ENCODE data around the gene PGA3. TPM values are rescaled to one million over a fixed set of nuclear protein-coding genes. Genes with fewer than 3 reads are reported as not detected.
A peak's percentile ranks its signal among the peaks of the same experiment; 100 is the strongest.

The PGA3 gene
- total RNA-seq, 2 donors from 2014 or later, result not detected

GRCh38 chr11:61181489-61181888, 21.8 kb upstream of the PGA3 start:
- H3K36me3 ChIP-seq (ENCODE audit: control insufficient read depth, insufficient read depth, low read length), result no peaks in the 10 kb centered on the region
- no peak overlapping the region for H3K27ac ChIP-seq (ENCODE audit: low read depth, low read length)
- Mint-ChIP-seq H3K27me3 (ENCODE audit: insufficient read depth) (peaks cover 7% of the 10 kb centered on the region), H3K36me3 (ENCODE audit: low read depth) (no peaks in the 10 kb centered on the region), H3K4me3 (no peak overlapping the region), H3K4me1 (no peaks in the 10 kb centered on the region), H3K27ac (no peak overlapping the region), H3K9me3 (no peaks in the 10 kb centered on the region)
- TF ChIP-seq CTCF (conservative IDR thresholded peaks at IDR 0.05), result no peak
- no peaks in the 10 kb centered on the region for H3K27me3 ChIP-seq (ENCODE audit: control insufficient read depth, insufficient read depth, low read length, poor library complexity, severe bottlenecking)
- no peaks in the 10 kb centered on the region for H3K4me1 ChIP-seq (ENCODE audit: control insufficient read depth, insufficient read depth, low read length)
- H3K9me3 ChIP-seq (ENCODE audit: control insufficient read depth, low read length), result no peaks in the 10 kb centered on the region
- no peak overlapping the region for H3K4me3 ChIP-seq (ENCODE audit: low read length)
- no peak overlapping the region for H3K9ac ChIP-seq (ENCODE audit: extremely low read depth, low read length, poor library complexity, severe bottlenecking)
- 90 to 100% methylated on average over 3 to 4 of the region's 4 CpGs for WGBS, 2 experiments (ENCODE audit: insufficient coverage in 1 of 2, insufficient read length in 1 of 2)
- no peak for DNase-seq

- no peak for DNase-seq
- no peak overlapping the region for H3K4me3 Mint-ChIP-seq
- 84 to 90% methylated on average over 3 to 4 of the region's 4 CpGs for WGBS, 2 experiments (ENCODE audit: insufficient coverage in 1 of 2, insufficient read length in 1 of 2)
These were observed 19.7 kb upstream of the PGA3 start for GRCh38 chr11:61183645-61184044.

GRCh38 chr11:61186504-61186903, 16.8 kb upstream of the PGA3 start:
- H3K36me3 Mint-ChIP-seq (ENCODE audit: low read depth), result no peaks in the 10 kb centered on the region
- no peaks in the 10 kb centered on the region for H3K9me3 Mint-ChIP-seq

More at GRCh38 chr11:61183645-61184044, 19.7 kb upstream of the PGA3 start:
- no peaks in the 10 kb centered on the region for H3K27me3 ChIP-seq (ENCODE audit: control insufficient read depth, insufficient read depth, low read length, poor library complexity, severe bottlenecking)
- Mint-ChIP-seq H3K9me3 (no peaks in the 10 kb centered on the region), H3K27ac (no peak overlapping the region), H3K36me3 (ENCODE audit: low read depth) (no peaks in the 10 kb centered on the region), H3K27me3 (ENCODE audit: insufficient read depth) (peaks cover 3% of the 10 kb centered on the region), H3K4me1 (peaks cover 2% of the 10 kb centered on the region)
- H3K9ac ChIP-seq (ENCODE audit: extremely low read depth, low read length, poor library complexity, severe bottlenecking), result no peak overlapping the region
- no peak overlapping the region for H3K4me3 ChIP-seq (ENCODE audit: low read length)
- no peaks in the 10 kb centered on the region for H3K36me3 ChIP-seq (ENCODE audit: control insufficient read depth, insufficient read depth, low read length)
- H3K9me3 ChIP-seq (ENCODE audit: control insufficient read depth, low read length), result no peaks in the 10 kb centered on the region
- TF ChIP-seq CTCF (conservative IDR thresholded peaks at IDR 0.05), result peak; percentile 55
- H3K27ac ChIP-seq (ENCODE audit: low read depth, low read length), result no peak overlapping the region
- H3K4me1 ChIP-seq (ENCODE audit: control insufficient read depth, insufficient read depth, low read length), result no peaks in the 10 kb centered on the region

More at GRCh38 chr11:61186504-61186903, 16.8 kb upstream of the PGA3 start:
- WGBS, 2 experiments (ENCODE audit: insufficient coverage in 1 of 2, insufficient read length in 1 of 2), result 90 to 94% methylated on average over 4 to 8 of the region's 8 CpGs
- H3K27ac Mint-ChIP-seq, result no peak overlapping the region
- H3K4me1 Mint-ChIP-seq, result peaks cover 2% of the 10 kb centered on the region
- no peak overlapping the region for H3K4me3 Mint-ChIP-seq
- Histone ChIP-seq H3K9ac (ENCODE audit: extremely low read depth, low read length, poor library complexity, severe bottlenecking) (no peak overlapping the region), H3K4me1 (ENCODE audit: control insufficient read depth, insufficient read depth, low read length) (no peaks in the 10 kb centered on the region), H3K4me3 (ENCODE audit: low read length) (no peak overlapping the region), H3K9me3 (ENCODE audit: control insufficient read depth, low read length) (peaks cover 16% of the 10 kb centered on the region), H3K27me3 (ENCODE audit: control insufficient read depth, insufficient read depth, low read length, poor library complexity, severe bottlenecking) (no peaks in the 10 kb centered on the region), H3K27ac (ENCODE audit: low read depth, low read length) (no peak overlapping the region), H3K36me3 (ENCODE audit: control insufficient read depth, insufficient read depth, low read length) (no peaks in the 10 kb centered on the region)
- H3K27me3 Mint-ChIP-seq (ENCODE audit: insufficient read depth), result peaks cover 4% of the 10 kb centered on the region
- no peak for TF ChIP-seq CTCF (conservative IDR thresholded peaks at IDR 0.05)
- DNase-seq, result no peak

All from endodermal cell (in vitro differentiated cells).